Bronchial epithelial cell (primary cell): ENCODE data around the gene MGAT4A. TPM values are rescaled to one million over a fixed set of nuclear protein-coding genes. Genes with fewer than 3 reads are reported as not detected.
A peak's percentile ranks its signal among the peaks of the same experiment; 100 is the strongest.

Experiments used
- DNase-seq: peaks from one replicate; pipeline ENCODE4 v3.0.0-alpha.2; 2010; ENCODE audit warnings: low read depth
- FAIRE-seq: peaks from 2 replicates; lab custom pipeline; 2011; peaks lifted over from hg19 to GRCh38; lab: Jason Lieb, UNC
- H3K27me3 ChIP-seq: 2 replicates; pipeline ENCODE4 v1.5.1; 2011; ENCODE audit warnings: low read length; ENCODE audit not compliant: control insufficient read depth, insufficient read depth
- H3K36me3 ChIP-seq: 2 replicates; pipeline ENCODE4 v1.5.1; 2011; ENCODE audit warnings: low read length; ENCODE audit not compliant: control insufficient read depth, insufficient read depth
- H3K4me3 ChIP-seq: 2 replicates; pipeline ENCODE4 v1.5.1; 2011; ENCODE audit warnings: mild to moderate bottlenecking, low read depth, low read length, control low read depth
- CTCF ChIP-seq: IDR thresholded peaks from 2 replicates; pipeline ENCODE4 v1.5.1; 2011; ENCODE audit warnings: mild to moderate bottlenecking, moderate library complexity, low read length, control low read depth, inconsistent platforms; ENCODE audit not compliant: insufficient read depth, severe bottlenecking
- total RNA-seq: library from RNA; depleted of rRNA; stranded (reverse); fragments of >200 nt; gene quantifications from 2 replicates; pipeline ENCODE4 v1.2.1, GENCODE V29; 2014

MGAT4A gene
- total RNA-seq, 1 donor from 2014 or later, result 3.9 TPM

- H3K27me3 ChIP-seq, result no peaks in the 10 kb centered on the region
- DNase-seq, result no peak
- no peak overlapping the region for H3K4me3 ChIP-seq
- no peak for FAIRE-seq
- H3K36me3 ChIP-seq, result peaks cover 5% of the 10 kb centered on the region
- no peak for TF ChIP-seq CTCF
Measured at GRCh38 chr2:98571796-98572195, 159.1 kb downstream of the MGAT4A start.

- FAIRE-seq (no peak), DNase-seq (no peak)
- H3K27me3 ChIP-seq, result no peaks in the 10 kb centered on the region
- no peak for TF ChIP-seq CTCF
- H3K36me3 ChIP-seq, result peaks cover 5% of the 10 kb centered on the region
- H3K4me3 ChIP-seq, result no peak overlapping the region
Measured at GRCh38 chr2:98571121-98571701, 159.7 kb downstream of the MGAT4A start.

GRCh38 chr2:98570356-98570755 is 160.6 kb downstream of the MGAT4A start:
- no peak for TF ChIP-seq CTCF
- FAIRE-seq (no peak), DNase-seq (no peak)
- Histone ChIP-seq H3K36me3 (peaks cover 6% of the 10 kb centered on the region), H3K27me3 (no peaks in the 10 kb centered on the region), H3K4me3 (no peak overlapping the region)

GRCh38 chr2:98569915-98570314 is 161.0 kb downstream of the MGAT4A start:
- no peak for TF ChIP-seq CTCF
- H3K4me3 ChIP-seq, result no peak overlapping the region
- H3K36me3 ChIP-seq, result peaks cover 6% of the 10 kb centered on the region
- DNase-seq, result no peak
- FAIRE-seq, result no peak
- no peaks in the 10 kb centered on the region for H3K27me3 ChIP-seq

GRCh38 chr2:98569197-98569793 is 161.6 kb downstream of the MGAT4A start:
- DNase-seq (no peak), FAIRE-seq (no peak)
- peak; percentile 81 for TF ChIP-seq CTCF
- H3K27me3 ChIP-seq, result no peaks in the 10 kb centered on the region
- no peak overlapping the region for H3K4me3 ChIP-seq
- H3K36me3 ChIP-seq, result peaks cover 4% of the 10 kb centered on the region

Other genes with a start within 250 kb of the MGAT4A start
- 12.9 and 27.0 TPM in 2 replicates for gene COA5, start 122.6 kb downstream of the MGAT4A start, total RNA-seq
- gene UNC50, start 122.5 kb downstream of the MGAT4A start, total RNA-seq, result 52.9 and 54.5 TPM in 2 replicates
- gene CRACDL, start 205.1 kb upstream of the MGAT4A start, total RNA-seq, result 0.26 and 1.4 TPM in 2 replicates